ENCODE data around the gene C11orf91.

Gene C11orf91

GRCh38 chr11:33700502-33701271, at the start of gene C11orf91:
Gene C11orf91 (minus strand): TSS chr11:33700826. CDS start chr11:33700740, 86 bp downstream.
- peak; percentile 96 for DNase-seq (ENCODE audit: low read depth)
- TF ChIP-seq MAX (IDR thresholded peaks at IDR 0.05; ENCODE audit: low read depth, low read length) (peak; percentile 15; the same call in 1 of the 2 replicates), POLR2A (IDR thresholded peaks at IDR 0.05; ENCODE audit: extremely low read depth, insufficient read length) (peak; percentile 73), CTCF (IDR thresholded peaks at IDR 0.05; ENCODE audit: low read depth, low read length) (no peak), MYC (IDR thresholded peaks at IDR 0.05; ENCODE audit: low read depth, low read length) (peak; percentile 41; the same call in 1 of the 2 replicates)

GRCh38 chr11:33747979-33748378, 47.4 kb upstream of the C11orf91 start:
- DNase-seq (ENCODE audit: low read depth): no peak
- TF ChIP-seq MYC (IDR thresholded peaks at IDR 0.05; ENCODE audit: low read depth, low read length) (no peak), MAX (IDR thresholded peaks at IDR 0.05; ENCODE audit: low read depth, low read length) (no peak), POLR2A (IDR thresholded peaks at IDR 0.05; ENCODE audit: extremely low read depth, insufficient read length) (no peak), CTCF (IDR thresholded peaks at IDR 0.05; ENCODE audit: low read depth, low read length) (no peak)
- no peak overlapping the region for H3K4me3 ChIP-seq (ENCODE audit: low read depth, low read length)

More at GRCh38 chr11:33700502-33701271, at the start of gene C11orf91:
- H3K4me3 ChIP-seq (ENCODE audit: low read depth, low read length): peak within 1 kb of the TSS; percentile 57

GRCh38 chr11:33743291-33743690, 42.7 kb upstream of the C11orf91 start:
- H3K4me3 ChIP-seq (ENCODE audit: low read depth, low read length): no peak overlapping the region
- DNase-seq (ENCODE audit: low read depth): no peak
- TF ChIP-seq CTCF (IDR thresholded peaks at IDR 0.05; ENCODE audit: low read depth, low read length) (no peak), MYC (IDR thresholded peaks at IDR 0.05; ENCODE audit: low read depth, low read length) (no peak), POLR2A (IDR thresholded peaks at IDR 0.05; ENCODE audit: extremely low read depth, insufficient read length) (no peak), MAX (IDR thresholded peaks at IDR 0.05; ENCODE audit: low read depth, low read length) (no peak)

- no peak for TF ChIP-seq POLR2A (IDR thresholded peaks at IDR 0.05; ENCODE audit: extremely low read depth, insufficient read length)
- no peak for TF ChIP-seq MAX (IDR thresholded peaks at IDR 0.05; ENCODE audit: low read depth, low read length)
- TF ChIP-seq CTCF (IDR thresholded peaks at IDR 0.05; ENCODE audit: low read depth, low read length): no peak
- TF ChIP-seq MYC (IDR thresholded peaks at IDR 0.05; ENCODE audit: low read depth, low read length): no peak
- DNase-seq (ENCODE audit: low read depth): peak; percentile 39
These were observed 41.7 kb upstream of the C11orf91 start for GRCh38 chr11:33742249-33742851.

GRCh38 chr11:33741806-33742205, 41.2 kb upstream of the C11orf91 start:
- TF ChIP-seq POLR2A (IDR thresholded peaks at IDR 0.05; ENCODE audit: extremely low read depth, insufficient read length): no peak
- TF ChIP-seq MYC (IDR thresholded peaks at IDR 0.05; ENCODE audit: low read depth, low read length): no peak
- TF ChIP-seq CTCF (IDR thresholded peaks at IDR 0.05; ENCODE audit: low read depth, low read length): no peak
- TF ChIP-seq MAX (IDR thresholded peaks at IDR 0.05; ENCODE audit: low read depth, low read length): no peak
- no peak overlapping the region for H3K4me3 ChIP-seq (ENCODE audit: low read depth, low read length)
- no peak for DNase-seq (ENCODE audit: low read depth)

More at GRCh38 chr11:33742249-33742851, 41.7 kb upstream of the C11orf91 start:
- no peak overlapping the region for H3K4me3 ChIP-seq (ENCODE audit: low read depth, low read length)
